K562 (cell line): ENCODE data around the gene PRAC1. TPM values are rescaled to one million over a fixed set of nuclear protein-coding genes. Genes with fewer than 3 reads are reported as not detected.

Experiments
- ARNT ChIP-seq, 2 experiments: fragments of 450-650 bp; IDR thresholded peaks; 2 replicates each; pipeline ENCODE4 v1.6.1; 2016; ENCODE audit warnings: mild to moderate bottlenecking in 1 of 2
- CTBP1 ChIP-seq: fragments of 450-650 bp; IDR thresholded peaks from 2 replicates; pipeline ENCODE4 v1.6.1; 2016; ENCODE audit warnings: borderline replicate concordance
- CXXC5 ChIP-seq: fragments of 250-450 bp; sonication (Bioruptor Pico); IDR thresholded peaks from 2 replicates; pipeline ENCODE4 v1.8.0; 2022; ENCODE audit warnings: inconsistent platforms, mild to moderate bottlenecking, moderate library complexity
- HDAC8 ChIP-seq: fragments of 450-650 bp; IDR thresholded peaks from 2 replicates; pipeline ENCODE4 v1.6.1; 2016; ENCODE audit warnings: mild to moderate bottlenecking, missing genetic modification characterization, moderate library complexity, missing compliant biosample characterization
- HMG20A ChIP-seq: fragments of 450-650 bp; formaldehyde crosslinking; conservative IDR thresholded peaks from 2 replicates; pipeline ENCODE4 v1.4.0; 2020; ENCODE audit warnings: mild to moderate bottlenecking, mixed read lengths
- HNRNPH1 ChIP-seq: fragments of 200-400 bp; formaldehyde crosslinking; optimal IDR thresholded peaks from 2 replicates; pipeline ENCODE3; 2017; ENCODE audit warnings: low read depth, mild to moderate bottlenecking, low read length, moderate library complexity
- MTF1 ChIP-seq: fragments of 250-450 bp; sonication (Bioruptor Pico); IDR thresholded peaks from 2 replicates; pipeline ENCODE4 v1.9.0; 2021; ENCODE audit warnings: moderate library complexity, mild to moderate bottlenecking, inconsistent platforms, borderline replicate concordance
- NR2F6 ChIP-seq: fragments of 450-650 bp; formaldehyde crosslinking; IDR thresholded peaks from 2 replicates; pipeline ENCODE4 v1.4.0; 2020; ENCODE audit warnings: mild to moderate bottlenecking
- PKNOX1 ChIP-seq: fragments of 450-650 bp; IDR thresholded peaks from 2 replicates; pipeline ENCODE4 v1.6.1; 2016
- POLR3G ChIP-seq: IDR thresholded peaks from 2 replicates; pipeline ENCODE4 v1.6.1; 2011; ENCODE audit not compliant: insufficient read length, insufficient replicate concordance; ENCODE audit errors: extremely low read depth
- RAD21 ChIP-seq, 2 experiments: fragments of 250-450 bp in 1 of 2; fragments of 450-650 bp in 1 of 2; sonication (Bioruptor Pico) in 1 of 2; formaldehyde crosslinking in 1 of 2; IDR thresholded peaks in 1 of 2; conservative IDR thresholded peaks in 1 of 2; 2 replicates each; pipeline versions ENCODE4 v1.4.0 to v1.8.0; 2020 to 2022; ENCODE audit warnings: mild to moderate bottlenecking in 2 of 2, moderate library complexity in 1 of 2
- RB1 ChIP-seq: fragments of 450-650 bp; IDR thresholded peaks from 2 replicates; pipeline ENCODE4 v1.6.1; 2017; ENCODE audit warnings: low read depth, mild to moderate bottlenecking
- ZNF121 ChIP-seq: sonication (generic); formaldehyde crosslinking; conservative IDR thresholded peaks from 2 replicates; pipeline ENCODE4 v1.8.0; 2022; ENCODE audit warnings: missing genetic modification reagents
- ZNF699 ChIP-seq: fragments of 250-450 bp; sonication (Bioruptor Pico); IDR thresholded peaks from 2 replicates; pipeline ENCODE4 v1.8.0; 2021; ENCODE audit warnings: mild to moderate bottlenecking, moderate library complexity; ENCODE audit not compliant: insufficient replicate concordance
- ZZZ3 ChIP-seq: fragments of 450-650 bp; IDR thresholded peaks from 2 replicates; pipeline ENCODE4 v1.6.1; 2016; ENCODE audit warnings: antibody characterized with exemption, mild to moderate bottlenecking, moderate library complexity
- polyA plus RNA-seq, 8 experiments: library from polyadenylated mRNA; depleted of rRNA in 4 of 8; stranded (reverse) in 5 of 8; unstranded in 3 of 8; fragments of >200 nt; fragmentation: Nextera tagmentation in 2 of 8; fragmentation: Illumina TruSeq in 1 of 8; extraction: Ambion mirVana in 2 of 8; extraction: Trizol in 1 of 8; gene quantifications; 2 replicates each; pipeline versions ENCODE4 v1.2.1 to v1.2.3, GENCODE V29; 2011 to 2014; ENCODE audit warnings: inconsistent platforms in 1 of 8, missing spikeins in 1 of 8
- total RNA-seq, 7 experiments: library from RNA; depleted of rRNA in 6 of 7; stranded (reverse); fragments of >200 nt in 6 of 7; fragmentation: Illumina TruSeq in 2 of 7; extraction: Trizol in 2 of 7; gene quantifications; 2 replicates each; pipeline versions ENCODE4 v1.2.1 to v1.2.3, GENCODE V29; 2011 to 2021; ENCODE audit warnings: low replicate concordance in 1 of 7
- TF ChIP-seq, protein P1 (sequence below), 2 experiments: fragments of 250-450 bp in 1 of 2; fragments of 450-650 bp in 1 of 2; sonication (Bioruptor Pico) in 1 of 2; IDR thresholded peaks; 2 replicates each; pipeline versions ENCODE4 v1.6.1 to v1.8.0; 2016 to 2021; ENCODE audit warnings: mild to moderate bottlenecking in 2 of 2, moderate library complexity in 2 of 2, missing compliant biosample characterization in 1 of 2, missing genetic modification characterization in 1 of 2
- TF ChIP-seq, protein P2 (sequence below), 3 experiments: IDR thresholded peaks in 2 of 3; conservative IDR thresholded peaks in 1 of 3; 2 replicates each; pipeline ENCODE4 v1.5.1; 2011 to 2012; ENCODE audit warnings: low read length in 3 of 3, mild to moderate bottlenecking in 3 of 3, control low read depth in 2 of 3, improper control_type of control experiment in 1 of 3, inconsistent platforms in 1 of 3, low read depth in 1 of 3, mixed read lengths in 1 of 3, moderate library complexity in 1 of 3; ENCODE audit not compliant: insufficient read depth in 2 of 3
- TF ChIP-seq, protein P3 (sequence below): sonication (generic); formaldehyde crosslinking; IDR thresholded peaks from 2 replicates; pipeline ENCODE4 v1.8.0; 2022; ENCODE audit warnings: missing genetic modification reagents, mild to moderate bottlenecking, borderline replicate concordance
- TF ChIP-seq, protein P4 (sequence below): IDR thresholded peaks from 2 replicates; pipeline ENCODE4 v1.6.1; 2012; ENCODE audit warnings: low read depth, low read length, improper control_type of control experiment, borderline replicate concordance

Gene PRAC1
- total and polyA plus RNA-seq, 9 of the 15 experiments (the other 6 are each of a cell fraction or from before 2014, with no cell fraction given) = not detected

GRCh38 chr17:48678141-48678971 is 44.0 kb downstream of the PRAC1 start (continued):
- TF ChIP-seq HNRNPH1 = no peak
- TF ChIP-seq ARNT (IDR thresholded peaks at IDR 0.05) = no peak
- TF ChIP-seq ZZZ3 = no peak
- TF ChIP-seq HDAC8 (tag) = no peak
- TF ChIP-seq, protein P1, sequence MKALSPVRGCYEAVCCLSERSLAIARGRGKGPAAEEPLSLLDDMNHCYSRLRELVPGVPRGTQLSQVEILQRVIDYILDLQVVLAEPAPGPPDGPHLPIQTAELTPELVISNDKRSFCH (CRISPR knock-in tag; IDR thresholded peaks at IDR 0.05) = no peak
- TF ChIP-seq, protein P1 (tag; IDR thresholded peaks at IDR 0.05) = 0 out of 2 replicates have a peak, but pooled peaks have one; percentile 22
- TF ChIP-seq, protein P2, sequence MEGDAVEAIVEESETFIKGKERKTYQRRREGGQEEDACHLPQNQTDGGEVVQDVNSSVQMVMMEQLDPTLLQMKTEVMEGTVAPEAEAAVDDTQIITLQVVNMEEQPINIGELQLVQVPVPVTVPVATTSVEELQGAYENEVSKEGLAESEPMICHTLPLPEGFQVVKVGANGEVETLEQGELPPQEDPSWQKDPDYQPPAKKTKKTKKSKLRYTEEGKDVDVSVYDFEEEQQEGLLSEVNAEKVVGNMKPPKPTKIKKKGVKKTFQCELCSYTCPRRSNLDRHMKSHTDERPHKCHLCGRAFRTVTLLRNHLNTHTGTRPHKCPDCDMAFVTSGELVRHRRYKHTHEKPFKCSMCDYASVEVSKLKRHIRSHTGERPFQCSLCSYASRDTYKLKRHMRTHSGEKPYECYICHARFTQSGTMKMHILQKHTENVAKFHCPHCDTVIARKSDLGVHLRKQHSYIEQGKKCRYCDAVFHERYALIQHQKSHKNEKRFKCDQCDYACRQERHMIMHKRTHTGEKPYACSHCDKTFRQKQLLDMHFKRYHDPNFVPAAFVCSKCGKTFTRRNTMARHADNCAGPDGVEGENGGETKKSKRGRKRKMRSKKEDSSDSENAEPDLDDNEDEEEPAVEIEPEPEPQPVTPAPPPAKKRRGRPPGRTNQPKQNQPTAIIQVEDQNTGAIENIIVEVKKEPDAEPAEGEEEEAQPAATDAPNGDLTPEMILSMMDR (IDR thresholded peaks at IDR 0.05 in 2 of 3, conservative IDR thresholded peaks at IDR 0.05 in 1 of 3; ENCODE audit: insufficient read depth in 2 of 3, low read depth in 1 of 3, low read length in 3 of 3) = peak; percentile 96 to 99 (median 98)
- TF ChIP-seq HMG20A (CRISPR knock-in tag) = no peak
- TF ChIP-seq, protein P3, sequence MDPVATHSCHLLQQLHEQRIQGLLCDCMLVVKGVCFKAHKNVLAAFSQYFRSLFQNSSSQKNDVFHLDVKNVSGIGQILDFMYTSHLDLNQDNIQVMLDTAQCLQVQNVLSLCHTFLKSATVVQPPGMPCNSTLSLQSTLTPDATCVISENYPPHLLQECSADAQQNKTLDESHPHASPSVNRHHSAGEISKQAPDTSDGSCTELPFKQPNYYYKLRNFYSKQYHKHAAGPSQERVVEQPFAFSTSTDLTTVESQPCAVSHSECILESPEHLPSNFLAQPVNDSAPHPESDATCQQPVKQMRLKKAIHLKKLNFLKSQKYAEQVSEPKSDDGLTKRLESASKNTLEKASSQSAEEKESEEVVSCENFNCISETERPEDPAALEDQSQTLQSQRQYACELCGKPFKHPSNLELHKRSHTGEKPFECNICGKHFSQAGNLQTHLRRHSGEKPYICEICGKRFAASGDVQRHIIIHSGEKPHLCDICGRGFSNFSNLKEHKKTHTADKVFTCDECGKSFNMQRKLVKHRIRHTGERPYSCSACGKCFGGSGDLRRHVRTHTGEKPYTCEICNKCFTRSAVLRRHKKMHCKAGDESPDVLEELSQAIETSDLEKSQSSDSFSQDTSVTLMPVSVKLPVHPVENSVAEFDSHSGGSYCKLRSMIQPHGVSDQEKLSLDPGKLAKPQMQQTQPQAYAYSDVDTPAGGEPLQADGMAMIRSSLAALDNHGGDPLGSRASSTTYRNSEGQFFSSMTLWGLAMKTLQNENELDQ (CRISPR knock-in tag) = no peak
- no peak for TF ChIP-seq ZNF699 (CRISPR knock-in tag)
- 0 out of 2 replicates have a peak, but pooled peaks have one; percentile 15 for TF ChIP-seq CXXC5 (CRISPR knock-in tag)
- peak; percentile 59; the same call in 1 of the 2 replicates for TF ChIP-seq CTBP1
- TF ChIP-seq ZNF121 (CRISPR knock-in tag) = no peak
- TF ChIP-seq POLR3G = no peak
- TF ChIP-seq MTF1 (CRISPR knock-in tag) = no peak
- 0 out of 2 replicates have a peak, but pooled peaks have one; percentile 22 for TF ChIP-seq PKNOX1
- no peak for TF ChIP-seq NR2F6 (CRISPR knock-in tag)
- TF ChIP-seq RAD21 (CRISPR knock-in tag; conservative IDR thresholded peaks at IDR 0.05 in 1 of 2, IDR thresholded peaks at IDR 0.05 in 1 of 2) = peak; percentile 85 to 90
- TF ChIP-seq, protein P4, sequence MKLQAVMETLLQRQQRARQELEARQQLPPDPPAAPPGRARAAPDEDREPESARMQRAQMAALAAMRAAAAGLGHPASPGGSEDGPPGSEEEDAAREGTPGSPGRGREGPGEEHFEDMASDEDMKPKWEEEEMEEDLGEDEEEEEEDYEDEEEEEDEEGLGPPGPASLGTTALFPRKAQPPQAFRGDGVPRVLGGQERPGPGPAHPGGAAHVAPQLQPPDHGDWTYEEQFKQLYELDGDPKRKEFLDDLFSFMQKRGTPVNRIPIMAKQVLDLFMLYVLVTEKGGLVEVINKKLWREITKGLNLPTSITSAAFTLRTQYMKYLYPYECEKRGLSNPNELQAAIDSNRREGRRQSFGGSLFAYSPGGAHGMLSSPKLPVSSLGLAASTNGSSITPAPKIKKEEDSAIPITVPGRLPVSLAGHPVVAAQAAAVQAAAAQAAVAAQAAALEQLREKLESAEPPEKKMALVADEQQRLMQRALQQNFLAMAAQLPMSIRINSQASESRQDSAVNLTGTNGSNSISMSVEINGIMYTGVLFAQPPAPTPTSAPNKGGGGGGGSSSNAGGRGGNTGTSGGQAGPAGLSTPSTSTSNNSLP = no peak
- peak; percentile 71 for TF ChIP-seq RB1
